GM06990 (cell line): ENCODE data around the gene PALLD.
"Not testable (repeated sequence)": the region's sequence is repeated elsewhere in the genome, so short reads cannot be mapped to it uniquely, and the experiment has no call there.

Source experiments
- DNase-seq: peaks from one replicate; pipeline ENCODE4 v3.0.0-alpha.2; 2011; ENCODE audit not compliant: insufficient read length; ENCODE audit errors: extremely low read depth
- H3K27me3 ChIP-seq: replicated peaks from 2 replicates; pipeline ENCODE4 v1.6.0; 2011; ENCODE audit warnings: low read length; ENCODE audit not compliant: control insufficient read depth, insufficient read depth
- H3K36me3 ChIP-seq: 2 replicates; pipeline ENCODE4 v1.5.1; 2011; ENCODE audit warnings: low read length; ENCODE audit not compliant: control insufficient read depth, insufficient read depth
- H3K4me3 ChIP-seq: replicated peaks from 2 replicates; pipeline ENCODE4 v1.5.1; 2011; ENCODE audit warnings: low read depth, mild to moderate bottlenecking, control low read depth, low read length
- CTCF ChIP-seq: IDR thresholded peaks from 2 replicates; pipeline ENCODE4 v1.5.1; 2011; ENCODE audit warnings: low read length, control low read depth, mild to moderate bottlenecking, inconsistent platforms; ENCODE audit not compliant: insufficient read depth, poor library complexity, severe bottlenecking

The PALLD gene

GRCh38 chr4:168496834-168497233, at the start of gene PALLD:
TSS of gene PALLD (plus strand) at chr4:168497052.
- Histone ChIP-seq H3K36me3 (no peaks in the 10 kb centered on the region), H3K4me3 (no peak within 1 kb of the TSS), H3K27me3 (no peaks in the 10 kb centered on the region)
- no peak for DNase-seq
- TF ChIP-seq CTCF = no peak

- H3K27me3 ChIP-seq, DNase-seq, H3K36me3 ChIP-seq, H3K4me3 ChIP-seq: not testable (repeated sequence)
These were observed 47.8 kb upstream of the PALLD start for GRCh38 chr4:168449063-168449462.

GRCh38 chr4:168449719-168450452, 47.0 kb upstream of the PALLD start:
- TF ChIP-seq CTCF = no peak
- DNase-seq = no peak
- H3K4me3 ChIP-seq = no peak overlapping the region
- H3K36me3 ChIP-seq = no peaks in the 10 kb centered on the region
- no peaks in the 10 kb centered on the region for H3K27me3 ChIP-seq

GRCh38 chr4:168451331-168451730, 45.5 kb upstream of the PALLD start:
- TF ChIP-seq CTCF = no peak
- H3K4me3 ChIP-seq = no peak overlapping the region

GRCh38 chr4:168451744-168452390, 45.0 kb upstream of the PALLD start:
- TF ChIP-seq CTCF = no peak
- H3K27me3 ChIP-seq = no peaks in the 10 kb centered on the region
- no peak overlapping the region for H3K4me3 ChIP-seq
- H3K36me3 ChIP-seq = no peaks in the 10 kb centered on the region
- DNase-seq = no peak

More at GRCh38 chr4:168451331-168451730, 45.5 kb upstream of the PALLD start:
- DNase-seq = no peak
- Histone ChIP-seq H3K27me3 (no peaks in the 10 kb centered on the region), H3K36me3 (no peaks in the 10 kb centered on the region)

GRCh38 chr4:168453146-168453545, 43.7 kb upstream of the PALLD start:
- no peaks in the 10 kb centered on the region for H3K27me3 ChIP-seq
- no peak for TF ChIP-seq CTCF
- H3K4me3 ChIP-seq = no peak overlapping the region
- no peaks in the 10 kb centered on the region for H3K36me3 ChIP-seq
- DNase-seq = no peak

GRCh38 chr4:168458256-168458655, 38.6 kb upstream of the PALLD start:
- H3K4me3 ChIP-seq, H3K36me3 ChIP-seq, H3K27me3 ChIP-seq, DNase-seq: not testable (repeated sequence)
